Thoracic aorta (tissue), 2 donors: ENCODE data around the gene ENPP6. TPM values are rescaled to one million over a fixed set of nuclear protein-coding genes. Genes with fewer than 3 reads are reported as not detected.

Experiments used
- ATAC-seq: fragments of 150-250 bp; one replicate; pipeline ENCODE4 v1.8.0; 2017; ENCODE audit warnings: low read depth; ENCODE audit not compliant: insufficient number of reproducible peaks, low FRiP score
- DNase-seq: peaks from one replicate; pipeline ENCODE4 v3.0.0-alpha.2; 2020; ENCODE audit warnings: low spot score
- H3K27ac ChIP-seq, 2 donors: fragments of 200-600 bp; sonication (generic); 1 replicate in 1 of 2; 2 replicates in 1 of 2; pipeline ENCODE4 v1.5.1; 2016; ENCODE audit warnings: mild to moderate bottlenecking in 2 of 2, moderate library complexity in 2 of 2
- H3K27me3 ChIP-seq: fragments of 200-600 bp; sonication (generic); replicated peaks from 2 replicates; pipeline ENCODE4 v1.6.0; 2016; ENCODE audit warnings: mild to moderate bottlenecking; ENCODE audit not compliant: insufficient read depth
- H3K36me3 ChIP-seq: fragments of 200-600 bp; sonication (generic); one replicate; pipeline ENCODE4 v1.5.1; 2016
- H3K4me1 ChIP-seq, 2 donors: fragments of 200-600 bp; sonication (generic); 1 replicate in 1 of 2; 2 replicates in 1 of 2; pipeline versions ENCODE4 v1.5.1 to v1.6.0; 2016; ENCODE audit warnings: low read depth in 2 of 2, mild to moderate bottlenecking in 1 of 2; ENCODE audit not compliant: control insufficient read depth in 1 of 2
- H3K4me3 ChIP-seq: fragments of 200-600 bp; sonication (generic); 2 replicates; pipeline ENCODE4 v1.5.1; 2016; ENCODE audit warnings: mild to moderate bottlenecking
- H3K9me3 ChIP-seq: fragments of 200-600 bp; sonication (generic); 2 replicates; pipeline ENCODE4 v1.5.1; 2016
- CTCF ChIP-seq: fragments of 200-600 bp; sonication (generic); IDR thresholded peaks from one replicate; pipeline ENCODE4 v1.5.1; 2019; ENCODE audit warnings: antibody characterized with exemption
- total RNA-seq, 2 donors: library from RNA; depleted of rRNA; stranded (reverse); fragments of >200 nt; gene quantifications; one replicate each; pipeline versions ENCODE4 v1.1.0 to v1.2.3, GENCODE V29; 2016

Gene ENPP6
- total RNA-seq, 2 donors from 2014 or later: 0.27 to 2.0 TPM

GRCh38 chr4:184074677-184075388 is 142.8 kb downstream of the ENPP6 start:
- Histone ChIP-seq H3K4me1 (no peaks in the 10 kb centered on the region), H3K36me3 (no peaks in the 10 kb centered on the region), H3K9me3 (peaks cover 6% of the 10 kb centered on the region), H3K27ac (no peak overlapping the region), H3K27me3 (no peaks in the 10 kb centered on the region), H3K4me3 (no peak overlapping the region)
- ATAC-seq: no peak
- no peak for TF ChIP-seq CTCF
- no peak for DNase-seq

GRCh38 chr4:184067931-184068554 is 149.6 kb downstream of the ENPP6 start:
- Histone ChIP-seq H3K9me3 (peaks cover 6% of the 10 kb centered on the region), H3K27ac (no peak overlapping the region), H3K27me3 (no peaks in the 10 kb centered on the region), H3K36me3 (no peaks in the 10 kb centered on the region), H3K4me1 (no peaks in the 10 kb centered on the region), H3K4me3 (no peak overlapping the region)
- ATAC-seq (no peak), DNase-seq (no peak)
- TF ChIP-seq CTCF: no peak

GRCh38 chr4:184066584-184067300 is 150.9 kb downstream of the ENPP6 start:
- no peak for DNase-seq
- Histone ChIP-seq H3K27ac (no peak overlapping the region), H3K4me1 (no peaks in the 10 kb centered on the region), H3K27me3 (no peaks in the 10 kb centered on the region), H3K9me3 (no peaks in the 10 kb centered on the region), H3K4me3 (no peak overlapping the region), H3K36me3 (no peaks in the 10 kb centered on the region)
- ATAC-seq: no peak
- no peak for TF ChIP-seq CTCF

GRCh38 chr4:184064877-184065276 is 152.8 kb downstream of the ENPP6 start:
- DNase-seq (no peak), ATAC-seq (no peak)
- H3K9me3 ChIP-seq: no peaks in the 10 kb centered on the region
- H3K4me1 ChIP-seq: no peaks in the 10 kb centered on the region
- TF ChIP-seq CTCF: no peak
- H3K36me3 ChIP-seq: no peaks in the 10 kb centered on the region
- no peak overlapping the region for H3K27ac ChIP-seq
- no peak overlapping the region for H3K4me3 ChIP-seq
- H3K27me3 ChIP-seq: no peaks in the 10 kb centered on the region

GRCh38 chr4:184062769-184063168 is 154.9 kb downstream of the ENPP6 start:
- no peak for ATAC-seq
- Histone ChIP-seq H3K4me3 (no peak overlapping the region), H3K27me3 (no peaks in the 10 kb centered on the region), H3K9me3 (no peaks in the 10 kb centered on the region), H3K27ac (no peak overlapping the region), H3K4me1 (no peaks in the 10 kb centered on the region), H3K36me3 (no peaks in the 10 kb centered on the region)
- DNase-seq: no peak
- no peak for TF ChIP-seq CTCF
